GM12892 (cell line): Measurements from ENCODE around the gene PITX1.

Source experiments
- DNase-seq: peaks from one replicate; pipeline ENCODE4 v3.0.0; 2011; ENCODE audit not compliant: insufficient read length
- FAIRE-seq: peaks from 2 replicates; lab custom pipeline; 2011; peaks lifted over from hg19 to GRCh38; lab: Jason Lieb, UNC
- POLR2A ChIP-seq: IDR thresholded peaks from 2 replicates; pipeline ENCODE4 v1.6.1; 2011; ENCODE audit warnings: low read depth, low read length, control low read depth
- POLR2AphosphoS5 ChIP-seq: IDR thresholded peaks from 2 replicates; pipeline ENCODE4 v1.6.1; 2011; ENCODE audit warnings: low read depth, low read length, control low read depth
- TAF1 ChIP-seq: IDR thresholded peaks from 2 replicates; pipeline ENCODE4 v1.6.1; 2011; ENCODE audit warnings: low read depth, mild to moderate bottlenecking, control low read depth, low read length, borderline replicate concordance

The PITX1 gene

GRCh38 chr5:135060021-135060420 lies 26.0 kb upstream of the PITX1 start:
- no peak for TF ChIP-seq TAF1
- no peak for FAIRE-seq
- DNase-seq, result no peak

- no peak for FAIRE-seq
Observed at GRCh38 chr5:135059000-135059923, 25.2 kb upstream of the PITX1 start.

GRCh38 chr5:135058331-135058732 lies 24.3 kb upstream of the PITX1 start:
- FAIRE-seq (no peak), DNase-seq (no peak)
- no peak for TF ChIP-seq POLR2A
- no peak for TF ChIP-seq TAF1
- TF ChIP-seq POLR2AphosphoS5, result no peak

More at GRCh38 chr5:135059000-135059923, 25.2 kb upstream of the PITX1 start:
- no peak for DNase-seq
- TF ChIP-seq POLR2AphosphoS5, result no peak
- TF ChIP-seq TAF1, result no peak
- no peak for TF ChIP-seq POLR2A

- TF ChIP-seq POLR2A, result no peak
- TF ChIP-seq TAF1, result no peak
- no peak for TF ChIP-seq POLR2AphosphoS5
- FAIRE-seq (no peak), DNase-seq (no peak)
Observed at GRCh38 chr5:135057233-135057632, 23.2 kb upstream of the PITX1 start.

GRCh38 chr5:135056316-135057030 lies 22.4 kb upstream of the PITX1 start:
- FAIRE-seq, result no peak
- DNase-seq, result no peak
- TF ChIP-seq POLR2AphosphoS5 (no peak), POLR2A (no peak)

GRCh38 chr5:135055396-135055795 lies 21.4 kb upstream of the PITX1 start:
- TF ChIP-seq POLR2AphosphoS5, result no peak
- no peak for TF ChIP-seq TAF1
- TF ChIP-seq POLR2A, result no peak
- DNase-seq, result no peak
- FAIRE-seq, result no peak

- FAIRE-seq (no peak), DNase-seq (no peak)
- TF ChIP-seq POLR2A, result no peak
- TF ChIP-seq TAF1, result no peak
- TF ChIP-seq POLR2AphosphoS5, result no peak
Observed at GRCh38 chr5:135054546-135054945, 20.5 kb upstream of the PITX1 start.

- FAIRE-seq (no peak), DNase-seq (no peak)
- TF ChIP-seq TAF1, result no peak
- TF ChIP-seq POLR2AphosphoS5, result no peak
- no peak for TF ChIP-seq POLR2A
Observed at GRCh38 chr5:135053989-135054388, 20.0 kb upstream of the PITX1 start.

GRCh38 chr5:135053278-135053677 lies 19.2 kb upstream of the PITX1 start:
- no peak for TF ChIP-seq TAF1
- no peak for TF ChIP-seq POLR2AphosphoS5
- no peak for TF ChIP-seq POLR2A
- DNase-seq (no peak), FAIRE-seq (peak; percentile 87)

GRCh38 chr5:135052511-135053145 lies 18.6 kb upstream of the PITX1 start:
- no peak for DNase-seq
- TF ChIP-seq POLR2A (no peak), TAF1 (no peak), POLR2AphosphoS5 (no peak)
- no peak for FAIRE-seq

GRCh38 chr5:135051872-135052271 lies 17.8 kb upstream of the PITX1 start:
- no peak for FAIRE-seq
- TF ChIP-seq POLR2A (no peak), TAF1 (no peak), POLR2AphosphoS5 (no peak)
- no peak for DNase-seq

- FAIRE-seq (no peak), DNase-seq (no peak)
- TF ChIP-seq POLR2A (no peak), TAF1 (no peak), POLR2AphosphoS5 (no peak)
Observed at GRCh38 chr5:135051399-135051798, 17.4 kb upstream of the PITX1 start.
